Mesenchymal stem cell (in vitro differentiated cells and primary cell): ENCODE data around the gene OSMR.

ENCODE experiments used
- DNase-seq: peaks from one replicate; pipeline ENCODE4 v3.0.0-alpha.2; 2013
- H2AFZ ChIP-seq: one replicate; pipeline ENCODE4 v1.6.1; 2013; ENCODE audit warnings: low read depth, mild to moderate bottlenecking, control low read depth, inconsistent platforms, low read length, moderate library complexity
- H2AK5ac ChIP-seq: 2 replicates; pipeline ENCODE4 v1.6.1; 2013; ENCODE audit warnings: low read length, moderate library complexity, mild to moderate bottlenecking, inconsistent platforms; ENCODE audit not compliant: severe bottlenecking
- H2BK120ac ChIP-seq: one replicate; pipeline ENCODE4 v1.6.1; 2013; ENCODE audit warnings: low read depth, mild to moderate bottlenecking, inconsistent platforms, low read length, moderate library complexity
- H2BK12ac ChIP-seq, 2 experiments: one replicate each; pipeline ENCODE4 v1.6.1; 2013; ENCODE audit warnings: inconsistent platforms in 2 of 2, low read length in 2 of 2, mild to moderate bottlenecking in 2 of 2, moderate library complexity in 2 of 2, control low read depth in 1 of 2
- H2BK15ac ChIP-seq: one replicate; pipeline ENCODE4 v1.6.1; 2013; ENCODE audit warnings: mild to moderate bottlenecking, low read depth, inconsistent platforms; ENCODE audit not compliant: poor library complexity, severe bottlenecking
- H2BK5ac ChIP-seq: 2 replicates; pipeline ENCODE4 v1.6.1; 2013; ENCODE audit warnings: low read depth, mild to moderate bottlenecking, low read length, control low read depth, inconsistent platforms; ENCODE audit not compliant: poor library complexity, severe bottlenecking
- H3K14ac ChIP-seq, 2 experiments: one replicate each; pipeline ENCODE4 v1.6.1; 2013; ENCODE audit warnings: inconsistent platforms in 2 of 2, low read length in 2 of 2, control low read depth in 1 of 2, mild to moderate bottlenecking in 1 of 2, moderate library complexity in 1 of 2
- H3K18ac ChIP-seq, 2 experiments: one replicate each; pipeline ENCODE4 v1.6.1; 2013; ENCODE audit warnings: inconsistent platforms in 2 of 2, low read length in 2 of 2, control low read depth in 1 of 2, low read depth in 1 of 2, mild to moderate bottlenecking in 1 of 2
- H3K23ac ChIP-seq, 2 experiments: one replicate each; pipeline ENCODE4 v1.6.1; 2013; ENCODE audit warnings: inconsistent platforms in 2 of 2, low read length in 2 of 2, mild to moderate bottlenecking in 2 of 2, moderate library complexity in 2 of 2, control low read depth in 1 of 2
- H3K27ac ChIP-seq: 2 replicates; pipeline ENCODE4 v1.5.1; 2013; ENCODE audit warnings: mild to moderate bottlenecking, moderate library complexity, low read length, control low read depth, inconsistent platforms; ENCODE audit not compliant: poor library complexity, severe bottlenecking
- H3K27me3 ChIP-seq, 2 experiments: 2 replicates each; pipeline versions ENCODE4 v1.6.1 to v1.7.0; 2013; ENCODE audit warnings: low read length in 2 of 2, mild to moderate bottlenecking in 2 of 2, moderate library complexity in 2 of 2, control low read depth in 1 of 2, inconsistent platforms in 1 of 2; ENCODE audit not compliant: control insufficient read depth in 1 of 2, insufficient read depth in 1 of 2
- H3K36me3 ChIP-seq, 2 experiments: 2 replicates each; pipeline versions ENCODE4 v1.6.1 to v1.7.0; 2013; ENCODE audit warnings: low read length in 2 of 2, control low read depth in 1 of 2, inconsistent platforms in 1 of 2, low read depth in 1 of 2, mild to moderate bottlenecking in 1 of 2; ENCODE audit not compliant: insufficient read depth in 2 of 2, control insufficient read depth in 1 of 2
- H3K4ac ChIP-seq, 2 experiments: one replicate each; pipeline ENCODE4 v1.6.1; 2013; ENCODE audit warnings: inconsistent platforms in 2 of 2, low read length in 2 of 2, mild to moderate bottlenecking in 2 of 2, moderate library complexity in 2 of 2, control low read depth in 1 of 2, low read depth in 1 of 2
- H3K4me1 ChIP-seq: 2 replicates; pipeline ENCODE4 v1.6.1; 2013; ENCODE audit warnings: low read depth, low read length, control low read depth; ENCODE audit not compliant: control insufficient read depth, insufficient read depth
- H3K4me2 ChIP-seq: 2 replicates; pipeline ENCODE4 v1.6.1; 2013; ENCODE audit warnings: low read length, mild to moderate bottlenecking, inconsistent platforms; ENCODE audit not compliant: poor library complexity, severe bottlenecking
- H3K4me3 ChIP-seq, 2 experiments: 2 replicates each; pipeline versions ENCODE4 v1.5.1 to v1.7.0; 2013; ENCODE audit warnings: low read length in 2 of 2, mild to moderate bottlenecking in 2 of 2, control low read depth in 1 of 2, low read depth in 1 of 2; ENCODE audit not compliant: insufficient read depth in 1 of 2
- H3K79me1 ChIP-seq: replicated peaks from 2 replicates; pipeline ENCODE4 v1.6.1; 2013; ENCODE audit warnings: mild to moderate bottlenecking, control low read depth, low read length, inconsistent platforms; ENCODE audit not compliant: poor library complexity, severe bottlenecking
- H3K9ac ChIP-seq: 2 replicates; pipeline ENCODE4 v1.7.0; 2013; ENCODE audit warnings: mild to moderate bottlenecking, low read length, moderate library complexity
- H3K9me3 ChIP-seq: 2 replicates; pipeline ENCODE4 v1.7.0; 2013; ENCODE audit warnings: mild to moderate bottlenecking, low read length; ENCODE audit not compliant: control insufficient read depth
- H4K8ac ChIP-seq: one replicate; pipeline ENCODE4 v1.6.1; 2013; ENCODE audit warnings: inconsistent platforms, mild to moderate bottlenecking, low read length, moderate library complexity
- H4K91ac ChIP-seq: one replicate; pipeline ENCODE4 v1.6.1; 2013; ENCODE audit warnings: mild to moderate bottlenecking, low read length, inconsistent platforms
- WGBS: methylation state at CpG from one replicate; pipeline ENCODE4 v1.1.7; 2013; ENCODE audit warnings: mixed read lengths; 5-methylcytosine and 5-hydroxymethylcytosine counted together

The OSMR gene

GRCh38 chr5:38885208-38885607 lies 39.4 kb downstream of the OSMR start:
- H3K4me3 ChIP-seq = no peak overlapping the region
- H3K9ac ChIP-seq = no peak overlapping the region
- no peak overlapping the region for H3K23ac ChIP-seq
- H3K9me3 ChIP-seq = no peaks in the 10 kb centered on the region
- no peak overlapping the region for H3K18ac ChIP-seq
- no peak overlapping the region for H3K4me2 ChIP-seq
- H3K14ac ChIP-seq = no peak overlapping the region
- H3K4ac ChIP-seq = no peak overlapping the region
- DNase-seq = no peak
- H3K79me1 ChIP-seq = peaks cover 14% of the 10 kb centered on the region
- no peak overlapping the region for H3K27ac ChIP-seq
- no peaks in the 10 kb centered on the region for H3K27me3 ChIP-seq
- H2BK5ac ChIP-seq = no peak overlapping the region
- no peak overlapping the region for H2AFZ ChIP-seq
- WGBS = 100% methylated on average over 3 of the region's 3 CpGs
- H4K8ac ChIP-seq = no peak overlapping the region
- no peak overlapping the region for H2BK15ac ChIP-seq
- H2AK5ac ChIP-seq = no peak overlapping the region
- H3K36me3 ChIP-seq = peaks cover 28 to 98% of the 10 kb centered on the region in 2 experiments
- H2BK120ac ChIP-seq = no peak overlapping the region
- H4K91ac ChIP-seq = no peak overlapping the region
- no peak overlapping the region for H2BK12ac ChIP-seq
- H3K4me1 ChIP-seq = no peaks in the 10 kb centered on the region

DNA sequence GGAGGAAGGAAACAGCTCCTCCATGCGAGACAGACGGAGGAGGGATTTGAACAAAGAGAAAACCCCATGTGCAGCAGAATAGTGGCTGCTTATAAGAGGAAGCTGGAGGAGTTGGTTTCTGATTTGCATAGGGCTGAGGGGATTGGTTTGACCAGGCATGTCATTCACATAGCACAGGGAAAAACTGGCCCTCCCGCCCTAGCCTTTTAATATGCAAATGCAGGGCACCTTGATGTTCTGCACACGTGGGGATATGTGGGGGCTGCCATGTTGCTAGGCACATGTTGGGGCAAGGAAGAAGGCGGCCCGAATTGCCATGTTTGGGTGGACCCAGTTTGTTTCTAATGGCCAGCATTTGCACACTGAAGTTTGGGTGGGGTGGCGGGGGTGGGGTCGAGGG lies 42.2 kb downstream of the OSMR start:
- H3K4me2 ChIP-seq = no peak overlapping the region
- no peak overlapping the region for H3K18ac ChIP-seq
- H4K91ac ChIP-seq = no peak overlapping the region
- no peak overlapping the region for H2AK5ac ChIP-seq
- peaks cover 8% of the 10 kb centered on the region for H3K79me1 ChIP-seq
- H2AFZ ChIP-seq = no peak overlapping the region
- H2BK5ac ChIP-seq = no peak overlapping the region
- no peak overlapping the region for H3K14ac ChIP-seq
- no peaks in the 10 kb centered on the region for H3K27me3 ChIP-seq
- H2BK15ac ChIP-seq = no peak overlapping the region
- no peak overlapping the region for H3K4ac ChIP-seq
- H2BK120ac ChIP-seq = no peak overlapping the region
- WGBS = 81% methylated on average over 5 of the region's 8 CpGs
- H3K9ac ChIP-seq = no peak overlapping the region
- no peak for DNase-seq
- peak overlapping the region; percentile 7 for H4K8ac ChIP-seq
- no peak overlapping the region for H3K4me3 ChIP-seq
- no peak overlapping the region for H2BK12ac ChIP-seq
- H3K9me3 ChIP-seq = no peaks in the 10 kb centered on the region
- no peaks in the 10 kb centered on the region for H3K4me1 ChIP-seq
- peaks cover 28 to 98% of the 10 kb centered on the region in 2 experiments for H3K36me3 ChIP-seq
- no peak overlapping the region for H3K23ac ChIP-seq
- H3K27ac ChIP-seq = no peak overlapping the region

GRCh38 chr5:38889424-38889823 lies 43.6 kb downstream of the OSMR start:
- WGBS = no CpG with 5 or more reads among the region's 1 CpG
- Histone ChIP-seq H3K18ac (no peak overlapping the region), H2BK5ac (no peak overlapping the region), H3K9me3 (peaks cover 13% of the 10 kb centered on the region), H2BK120ac (no peak overlapping the region), H3K36me3 (peaks cover 26 to 96% of the 10 kb centered on the region in 2 experiments), H3K9ac (no peak overlapping the region), H3K14ac (no peak overlapping the region), H3K79me1 (peaks cover 8% of the 10 kb centered on the region), H4K8ac (no peak overlapping the region), H2AFZ (no peak overlapping the region), H3K27me3 (no peaks in the 10 kb centered on the region), H3K4ac (no peak overlapping the region), H3K4me2 (no peak overlapping the region), H3K4me1 (no peaks in the 10 kb centered on the region), H2AK5ac (no peak overlapping the region), H3K4me3 (no peak overlapping the region), H3K27ac (no peak overlapping the region), H2BK15ac (no peak overlapping the region), H2BK12ac (no peak overlapping the region), H3K23ac (no peak overlapping the region), H4K91ac (no peak overlapping the region)
- no peak for DNase-seq

- Histone ChIP-seq H3K18ac (no peak overlapping the region), H4K8ac (no peak overlapping the region), H3K36me3 (peaks cover 17 to 88% of the 10 kb centered on the region in 2 experiments), H2BK12ac (no peak overlapping the region), H3K27ac (no peak overlapping the region), H2AK5ac (no peak overlapping the region), H3K27me3 (no peaks in the 10 kb centered on the region), H3K23ac (no peak overlapping the region), H2AFZ (no peak overlapping the region), H3K9me3 (peaks cover 33% of the 10 kb centered on the region), H3K4me3 (no peak overlapping the region), H4K91ac (no peak overlapping the region), H3K4me2 (no peak overlapping the region), H3K14ac (no peak overlapping the region), H2BK120ac (no peak overlapping the region), H3K4ac (no peak overlapping the region), H2BK15ac (no peak overlapping the region), H3K4me1 (no peaks in the 10 kb centered on the region), H3K9ac (no peak overlapping the region), H2BK5ac (no peak overlapping the region), H3K79me1 (peaks cover 6% of the 10 kb centered on the region)
- 97% methylated on average over 6 of the region's 6 CpGs for WGBS
- DNase-seq = no peak
Observed at GRCh38 chr5:38891563-38891962, 45.8 kb downstream of the OSMR start.
